ENCODE measurements around the gene FGF19.

Gene FGF19

DNA sequence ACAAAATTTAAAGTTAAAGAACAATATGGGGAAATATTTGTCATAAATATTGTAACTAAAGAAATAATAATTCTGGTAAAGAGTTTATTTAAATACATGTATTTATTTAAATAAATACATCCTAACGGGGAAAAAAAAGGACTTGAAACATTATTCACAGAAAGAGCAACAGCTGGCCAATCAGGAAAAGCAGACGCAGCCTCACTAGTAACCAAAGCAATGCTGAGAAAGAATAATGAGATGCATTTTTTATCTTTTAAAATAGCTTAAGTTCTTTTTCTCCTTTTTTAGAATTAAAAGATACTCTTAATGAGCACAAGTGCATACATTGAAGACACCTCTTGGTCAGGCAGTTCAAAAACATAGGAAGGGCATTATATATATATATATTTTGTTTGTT, 26.1 kb downstream of the FGF19 start:
- Histone ChIP-seq H3K27me3 (ENCODE audit: insufficient read depth, low read depth, severe bottlenecking) (no peaks in the 10 kb centered on the region), H3K36me3 (peaks cover 6% of the 10 kb centered on the region), H3K9me3 (ENCODE audit: severe bottlenecking) (no peaks in the 10 kb centered on the region), H3K4me3 (ENCODE audit: low read depth, low read length) (no peak overlapping the region), H3K27ac (no peak overlapping the region)
- no peak for DNase-seq
- TF ChIP-seq, protein P1, sequence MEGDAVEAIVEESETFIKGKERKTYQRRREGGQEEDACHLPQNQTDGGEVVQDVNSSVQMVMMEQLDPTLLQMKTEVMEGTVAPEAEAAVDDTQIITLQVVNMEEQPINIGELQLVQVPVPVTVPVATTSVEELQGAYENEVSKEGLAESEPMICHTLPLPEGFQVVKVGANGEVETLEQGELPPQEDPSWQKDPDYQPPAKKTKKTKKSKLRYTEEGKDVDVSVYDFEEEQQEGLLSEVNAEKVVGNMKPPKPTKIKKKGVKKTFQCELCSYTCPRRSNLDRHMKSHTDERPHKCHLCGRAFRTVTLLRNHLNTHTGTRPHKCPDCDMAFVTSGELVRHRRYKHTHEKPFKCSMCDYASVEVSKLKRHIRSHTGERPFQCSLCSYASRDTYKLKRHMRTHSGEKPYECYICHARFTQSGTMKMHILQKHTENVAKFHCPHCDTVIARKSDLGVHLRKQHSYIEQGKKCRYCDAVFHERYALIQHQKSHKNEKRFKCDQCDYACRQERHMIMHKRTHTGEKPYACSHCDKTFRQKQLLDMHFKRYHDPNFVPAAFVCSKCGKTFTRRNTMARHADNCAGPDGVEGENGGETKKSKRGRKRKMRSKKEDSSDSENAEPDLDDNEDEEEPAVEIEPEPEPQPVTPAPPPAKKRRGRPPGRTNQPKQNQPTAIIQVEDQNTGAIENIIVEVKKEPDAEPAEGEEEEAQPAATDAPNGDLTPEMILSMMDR (IDR thresholded peaks at IDR 0.05; ENCODE audit: low read depth, low read length), result no peak

DNA sequence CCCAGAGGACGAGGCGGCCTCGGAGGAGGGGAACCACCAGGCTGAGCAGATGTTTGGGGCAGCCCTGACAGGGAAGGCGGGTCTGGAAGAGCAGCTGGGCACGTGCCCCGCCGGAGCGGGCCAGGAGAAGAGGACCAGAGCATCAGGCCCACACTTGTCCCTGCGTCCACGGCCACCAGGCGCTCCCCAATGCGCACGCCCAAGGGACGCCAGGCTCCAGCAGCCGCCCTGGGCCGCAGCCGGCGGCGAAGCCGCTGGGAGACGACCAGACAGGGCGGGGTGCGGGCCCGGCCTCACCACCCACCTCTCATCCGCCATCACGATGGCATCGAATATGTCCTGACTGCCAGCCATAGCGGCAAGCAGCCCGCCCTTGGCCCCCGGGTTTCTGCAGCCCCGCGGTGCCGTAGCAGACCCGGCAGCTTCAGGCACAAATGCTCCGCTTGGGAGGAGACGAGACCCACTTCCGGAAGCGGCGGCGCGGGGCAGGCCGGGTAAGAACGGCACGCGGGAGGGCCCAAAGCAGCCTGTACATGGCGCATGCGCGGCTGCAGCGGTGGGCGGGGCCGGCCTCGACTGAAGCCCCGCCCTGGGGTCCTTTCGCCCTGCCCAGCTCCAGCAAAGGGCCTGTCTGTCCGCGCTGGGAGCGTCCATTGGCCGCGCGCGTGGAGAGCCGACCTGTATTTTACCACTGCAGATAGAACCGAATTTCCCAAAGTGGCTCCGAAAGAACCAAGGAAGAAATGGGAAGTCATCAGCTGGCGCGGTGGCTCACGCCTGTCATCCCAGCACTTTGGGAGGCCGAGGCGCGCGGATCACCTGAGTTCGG, 28.7 kb downstream of the FGF19 start, which contains the start of gene LTO1:
Gene LTO1, minus strand, starts transcription at position 468 of the 829 bp plus-strand sequence. Its CDS starts 114 bp downstream, at position 354.
- TF ChIP-seq, protein P1 (IDR thresholded peaks at IDR 0.05; ENCODE audit: low read depth, low read length), result no peak

DNA sequence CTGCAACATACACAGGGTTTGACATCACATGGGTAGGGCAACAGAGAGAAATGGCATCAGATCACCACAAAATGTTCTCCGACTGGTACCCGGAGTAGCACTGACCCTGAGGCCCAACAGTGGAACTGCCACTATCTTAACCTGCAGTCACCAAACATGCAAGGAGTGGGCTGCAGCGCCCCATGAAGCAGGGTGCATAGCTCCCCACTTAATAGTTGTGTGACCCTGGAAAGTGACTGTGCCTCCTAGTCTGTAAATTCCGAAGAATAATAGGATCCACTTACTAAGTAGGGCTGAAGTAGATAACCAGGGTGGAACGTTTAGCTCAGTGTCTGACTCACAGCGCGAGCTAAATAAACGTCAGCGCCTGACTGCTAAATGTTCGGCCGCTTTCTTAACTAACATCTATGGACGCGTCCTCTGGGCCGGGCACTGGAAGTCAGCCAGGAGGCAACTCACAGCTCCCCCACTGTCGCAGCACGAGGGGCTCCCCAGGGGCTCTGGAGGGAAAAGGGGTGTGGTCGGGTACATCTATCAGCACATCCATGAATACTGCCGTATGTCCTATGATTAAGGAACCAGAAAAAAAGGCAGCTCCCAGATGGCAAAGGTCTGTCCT, 29.4 kb downstream of the FGF19 start:
- no peak for DNase-seq
- Histone ChIP-seq H3K9me3 (ENCODE audit: severe bottlenecking) (no peaks in the 10 kb centered on the region), H3K27me3 (ENCODE audit: insufficient read depth, low read depth, severe bottlenecking) (no peaks in the 10 kb centered on the region), H3K4me3 (ENCODE audit: low read depth, low read length) (peak overlapping the region; percentile 87), H3K36me3 (peaks cover 18% of the 10 kb centered on the region), H3K27ac (peak overlapping the region; percentile 82)
- TF ChIP-seq, protein P1 (IDR thresholded peaks at IDR 0.05; ENCODE audit: low read depth, low read length), result no peak

More for the DNA sequence above, 28.7 kb downstream of the FGF19 start, which contains the start of gene LTO1:
- peak within 1 kb of the TSS; percentile 82 for H3K27ac ChIP-seq
- DNase-seq, result peak; percentile 93
- no peaks in the 10 kb centered on the region for H3K9me3 ChIP-seq (ENCODE audit: severe bottlenecking)
- no peaks in the 10 kb centered on the region for H3K27me3 ChIP-seq (ENCODE audit: insufficient read depth, low read depth, severe bottlenecking)
- H3K36me3 ChIP-seq, result peaks cover 18% of the 10 kb centered on the region
- H3K4me3 ChIP-seq (ENCODE audit: low read depth, low read length), result peak within 1 kb of the TSS; percentile 87

GRCh38 chr11:69671734-69672465, 31.9 kb downstream of the FGF19 start:
- H3K27ac ChIP-seq, result no peak overlapping the region
- peaks cover 22% of the 10 kb centered on the region for H3K36me3 ChIP-seq
- H3K9me3 ChIP-seq (ENCODE audit: severe bottlenecking), result no peaks in the 10 kb centered on the region
- no peak overlapping the region for H3K4me3 ChIP-seq (ENCODE audit: low read depth, low read length)
- TF ChIP-seq, protein P1 (IDR thresholded peaks at IDR 0.05; ENCODE audit: low read depth, low read length), result no peak
- no peak for DNase-seq
- no peaks in the 10 kb centered on the region for H3K27me3 ChIP-seq (ENCODE audit: insufficient read depth, low read depth, severe bottlenecking)

GRCh38 chr11:69670158-69670845, 33.5 kb downstream of the FGF19 start:
- Histone ChIP-seq H3K27me3 (ENCODE audit: insufficient read depth, low read depth, severe bottlenecking) (no peaks in the 10 kb centered on the region), H3K36me3 (peaks cover 22% of the 10 kb centered on the region), H3K9me3 (ENCODE audit: severe bottlenecking) (no peaks in the 10 kb centered on the region), H3K4me3 (ENCODE audit: low read depth, low read length) (no peak overlapping the region), H3K27ac (no peak overlapping the region)
- TF ChIP-seq, protein P1 (IDR thresholded peaks at IDR 0.05; ENCODE audit: low read depth, low read length), result peak; percentile 96
- peak; percentile 86 for DNase-seq

Data from WERI-Rb-1 (cell line).